ENCODE measurements around the gene SLC7A6OS. TPM values are rescaled to one million over a fixed set of nuclear protein-coding genes. Genes with fewer than 3 reads are reported as not detected.
A peak's percentile ranks its signal among the peaks of the same experiment; 100 is the strongest.

SLC7A6OS gene
- total RNA-seq, 2 experiments from 2014 or later, result 23.0 to 26.4 TPM

DNA sequence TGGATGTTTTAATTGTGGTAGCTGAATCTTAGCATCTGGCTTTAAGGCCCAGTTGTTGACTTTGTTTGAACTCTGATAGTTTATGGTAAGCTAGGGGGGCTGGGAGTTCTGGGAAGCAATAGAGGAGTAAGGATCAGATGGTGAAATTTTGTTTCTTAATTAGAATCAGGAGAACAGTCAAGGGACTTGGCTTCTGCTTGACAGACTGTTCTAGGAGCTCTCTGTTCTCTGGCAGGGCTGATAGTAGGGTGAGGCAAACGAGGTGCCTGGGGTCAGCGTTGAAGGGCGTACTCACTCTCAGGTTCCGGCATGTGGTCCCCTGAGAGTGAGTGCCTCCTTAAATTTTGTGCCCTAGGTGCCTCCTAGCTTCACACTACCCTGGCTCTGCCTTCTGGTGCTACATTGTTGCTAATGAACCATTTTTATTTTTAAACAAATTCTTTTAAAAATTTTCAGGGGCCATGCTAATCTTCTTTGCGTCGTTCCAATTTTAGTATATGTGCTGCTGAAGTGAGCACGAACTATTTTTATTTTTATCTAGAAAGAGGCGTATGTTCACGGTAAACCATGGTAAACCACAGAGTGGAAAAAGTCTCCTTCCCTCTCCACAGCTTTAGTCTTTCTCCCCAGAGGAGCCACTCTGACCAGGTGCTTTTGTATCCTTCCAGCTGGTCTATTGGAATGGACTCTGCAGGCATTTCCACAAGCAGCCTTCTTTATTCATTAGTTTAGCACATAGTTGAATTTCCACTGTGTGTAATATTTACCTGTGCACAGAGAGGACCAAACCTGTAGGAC, 26.7 kb downstream of the SLC7A6OS start:
- Mint-ChIP-seq H3K27ac (peak overlapping the region; percentile 92), H3K36me3 (ENCODE audit: low read depth) (peaks cover 64% of the 10 kb centered on the region), H3K4me3 (peak overlapping the region; percentile 58), H3K4me1 (ENCODE audit: low read depth) (peaks cover 97% of the 10 kb centered on the region), H3K9me3 (no peaks in the 10 kb centered on the region), H3K27me3 (ENCODE audit: low read depth) (no peaks in the 10 kb centered on the region)
- no peak for DNase-seq
- intact Hi-C loops (cut with micrococcal nuclease), result loop anchor here (1.0 to 2.0 kb wide), 2 partner anchors 9 to 45 kb away; no protein-coding TSS in a partner anchor
- CTCF ChIA-PET, result interaction anchor here (0.7 to 10.6 kb wide), 6 partner anchors 12 to 45 kb away, joined by 3 to 181 read pairs (median 4); partner anchors contain the start of gene SLC7A6

GRCh38 chr16:68283346-68283745, 27.4 kb downstream of the SLC7A6OS start:
- DNase-seq, result no peak
- CTCF ChIA-PET, result interaction anchor here (0.7 to 10.6 kb wide), 5 partner anchors 11 to 46 kb away, joined by 3 to 181 read pairs (median 6); partner anchors contain the start of gene SLC7A6
- H3K4me3 Mint-ChIP-seq, result peak overlapping the region; percentile 34
- H3K4me1 Mint-ChIP-seq (ENCODE audit: low read depth), result peaks cover 91% of the 10 kb centered on the region
- H3K27ac Mint-ChIP-seq, result peak overlapping the region; percentile 92
- H3K9me3 Mint-ChIP-seq, result no peaks in the 10 kb centered on the region
- intact Hi-C loops (cut with micrococcal nuclease), result no loop called here
- peaks cover 64% of the 10 kb centered on the region for H3K36me3 Mint-ChIP-seq (ENCODE audit: low read depth)
- no peaks in the 10 kb centered on the region for H3K27me3 Mint-ChIP-seq (ENCODE audit: low read depth)

DNA sequence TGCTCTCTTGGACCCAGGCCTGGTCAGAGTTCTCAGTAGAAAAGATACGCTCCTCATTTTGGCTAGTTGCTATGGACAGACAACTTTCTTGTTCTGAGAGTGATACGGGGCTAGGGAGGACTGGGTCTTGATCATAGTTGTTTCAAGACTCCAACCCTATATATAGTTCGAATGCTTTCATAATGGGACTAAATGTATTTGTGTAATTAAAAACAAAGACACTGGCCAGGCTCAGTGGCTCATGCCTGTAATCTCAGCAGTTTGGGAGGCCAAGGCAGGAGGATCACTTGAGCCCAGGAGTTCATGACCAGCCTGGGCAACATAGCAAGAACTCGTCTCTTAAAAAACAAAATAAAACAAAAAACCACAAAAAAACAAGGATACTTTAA, 28.7 kb downstream of the SLC7A6OS start:
- intact Hi-C loops (cut with micrococcal nuclease), result no loop called here
- CTCF ChIA-PET, result interaction anchor here (3.1 kb wide), 1 partner anchor 20 kb away, joined by 14 read pairs; no protein-coding TSS in a partner anchor
- H3K4me3 Mint-ChIP-seq, result no peak overlapping the region
- no peak for DNase-seq
- peaks cover 78% of the 10 kb centered on the region for H3K4me1 Mint-ChIP-seq (ENCODE audit: low read depth)
- H3K36me3 Mint-ChIP-seq (ENCODE audit: low read depth), result peaks cover 53% of the 10 kb centered on the region
- no peaks in the 10 kb centered on the region for H3K27me3 Mint-ChIP-seq (ENCODE audit: low read depth)
- H3K27ac Mint-ChIP-seq, result peak overlapping the region; percentile 92
- H3K9me3 Mint-ChIP-seq, result no peaks in the 10 kb centered on the region

DNA sequence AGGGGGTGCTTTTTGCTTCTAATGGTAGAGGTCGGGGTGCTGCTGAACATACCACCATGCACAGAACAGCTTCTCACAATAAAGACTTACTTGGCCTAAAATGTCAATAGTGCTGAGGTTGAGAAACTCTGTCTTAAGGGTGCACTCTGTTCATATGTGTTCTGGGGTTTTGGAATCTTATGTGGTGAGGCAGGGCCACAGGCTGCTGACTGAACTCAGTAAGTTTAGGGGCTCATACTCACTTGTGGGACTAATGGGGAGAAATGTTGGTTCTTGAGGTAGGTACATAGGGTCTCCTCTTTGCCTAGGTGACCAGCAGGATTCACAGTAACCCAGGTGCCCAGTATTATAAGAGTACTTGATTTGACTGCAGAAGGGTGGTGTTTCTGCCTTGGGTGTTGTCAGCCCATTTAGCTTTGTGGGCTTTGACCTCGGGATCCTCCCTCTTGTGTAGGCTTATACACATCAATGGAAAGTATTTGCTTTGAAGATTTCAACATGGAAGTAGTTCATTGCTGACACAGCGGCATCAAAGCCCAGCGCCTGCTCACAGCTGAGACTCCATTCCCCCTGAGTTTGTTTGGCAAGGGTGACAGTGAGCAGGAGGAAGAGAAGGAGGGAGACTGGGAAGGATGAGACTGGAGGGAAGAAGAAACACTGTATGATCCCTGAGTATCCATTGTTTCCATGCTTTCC, 29.2 kb downstream of the SLC7A6OS start:
- Mint-ChIP-seq H3K27me3 (ENCODE audit: low read depth) (no peaks in the 10 kb centered on the region), H3K4me3 (no peak overlapping the region), H3K36me3 (ENCODE audit: low read depth) (peaks cover 52% of the 10 kb centered on the region), H3K9me3 (no peaks in the 10 kb centered on the region), H3K27ac (peak overlapping the region; percentile 92), H3K4me1 (ENCODE audit: low read depth) (peaks cover 74% of the 10 kb centered on the region)
- peak; percentile 43 for DNase-seq
- intact Hi-C loops (cut with micrococcal nuclease), result no loop called here
- CTCF ChIA-PET, result interaction anchor here (1.0 to 3.1 kb wide), 3 partner anchors 12 to 30 kb away, joined by 3 to 14 read pairs (median 3); partner anchors contain the start of genes PRMT7 and SLC7A6OS

DNA sequence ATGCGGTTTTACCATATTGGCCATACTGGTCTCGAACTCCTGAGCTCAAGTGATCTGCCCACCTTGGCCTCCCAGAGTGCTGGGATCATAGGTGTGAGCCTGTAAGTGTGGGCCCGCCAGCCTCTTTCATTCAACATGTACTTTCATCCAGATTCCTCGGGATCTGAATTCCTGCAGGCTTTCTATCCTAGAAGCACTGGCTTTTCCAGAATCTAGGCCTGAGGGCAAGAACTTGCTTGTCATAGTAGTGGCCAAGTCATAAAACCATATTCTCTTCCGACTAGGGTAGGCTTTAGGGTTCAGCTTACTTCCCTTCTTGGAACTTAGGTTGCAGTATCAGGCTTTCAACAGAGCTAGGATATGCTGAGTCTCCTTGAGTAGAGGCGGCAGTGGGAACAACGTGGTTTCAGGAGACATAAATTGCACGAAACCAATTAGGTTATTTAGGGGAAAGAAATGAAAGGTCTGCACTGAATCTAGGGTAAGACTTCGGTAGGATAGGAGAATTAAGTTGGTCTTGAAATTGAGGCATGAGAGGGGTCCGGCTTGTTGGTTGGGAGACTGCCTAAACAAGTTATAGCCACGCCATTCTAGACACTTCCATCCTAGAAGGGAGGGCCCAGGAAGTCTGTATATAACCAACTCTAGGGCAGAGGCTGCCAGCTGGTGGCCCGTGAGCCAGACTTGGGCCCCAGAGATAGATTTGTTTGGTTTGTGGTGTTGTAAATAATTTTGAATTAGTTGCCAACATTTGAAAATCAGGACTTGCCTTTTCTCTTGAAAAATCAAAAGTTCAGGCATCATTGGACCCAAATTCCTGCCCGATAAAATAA, 30.8 kb downstream of the SLC7A6OS start:
- no peaks in the 10 kb centered on the region for H3K27me3 Mint-ChIP-seq (ENCODE audit: low read depth)
- intact Hi-C loops (cut with micrococcal nuclease), result loop anchor here (10.0 kb wide), 1 partner anchor 475 kb away; no protein-coding TSS in a partner anchor
- H3K4me1 Mint-ChIP-seq (ENCODE audit: low read depth), result peaks cover 74% of the 10 kb centered on the region
- H3K4me3 Mint-ChIP-seq, result no peak overlapping the region
- CTCF ChIA-PET, result interaction anchor here (0.6 to 3.1 kb wide), 5 partner anchors 9 to 50 kb away, joined by 3 to 14 read pairs (median 7); partner anchors contain the start of gene SLC7A6
- DNase-seq, result no peak
- no peaks in the 10 kb centered on the region for H3K9me3 Mint-ChIP-seq
- H3K27ac Mint-ChIP-seq, result peak overlapping the region; percentile 92
- H3K36me3 Mint-ChIP-seq (ENCODE audit: low read depth), result peaks cover 55% of the 10 kb centered on the region

DNA sequence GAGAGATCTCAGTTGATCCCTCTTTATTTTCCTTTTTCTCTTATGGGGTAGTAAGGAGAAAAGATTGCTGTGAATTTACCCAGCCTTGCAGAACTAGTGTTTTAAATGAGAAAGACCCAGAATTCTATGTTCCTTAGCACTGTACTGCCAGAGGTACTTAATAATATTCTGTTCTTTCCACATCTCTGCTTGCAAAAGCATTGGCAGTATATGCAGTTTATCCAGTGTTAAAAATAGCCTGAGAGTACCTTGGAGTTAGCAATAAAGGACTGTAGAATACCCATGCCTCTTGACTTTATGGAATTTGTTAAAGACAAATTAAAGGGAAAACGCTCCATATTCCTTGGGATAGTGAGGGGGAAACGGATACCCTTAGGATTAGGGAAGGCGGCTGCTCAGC, 34.5 kb downstream of the SLC7A6OS start:
- peaks cover 57% of the 10 kb centered on the region for H3K36me3 Mint-ChIP-seq (ENCODE audit: low read depth)
- H3K9me3 Mint-ChIP-seq, result no peaks in the 10 kb centered on the region
- no peaks in the 10 kb centered on the region for H3K27me3 Mint-ChIP-seq (ENCODE audit: low read depth)
- DNase-seq, result no peak
- CTCF ChIA-PET, result interaction anchor here (1.0 to 1.6 kb wide), 3 partner anchors 12 to 52 kb away, joined by 3 to 7 read pairs (median 5); partner anchors contain the start of gene SLC7A6
- intact Hi-C loops (cut with micrococcal nuclease), result loop anchor here (10.0 kb wide), 1 partner anchor 479 kb away; no protein-coding TSS in a partner anchor
- peak overlapping the region; percentile 52 for H3K4me3 Mint-ChIP-seq
- peaks cover 74% of the 10 kb centered on the region for H3K4me1 Mint-ChIP-seq (ENCODE audit: low read depth)
- peak overlapping the region; percentile 99 for H3K27ac Mint-ChIP-seq

DNA sequence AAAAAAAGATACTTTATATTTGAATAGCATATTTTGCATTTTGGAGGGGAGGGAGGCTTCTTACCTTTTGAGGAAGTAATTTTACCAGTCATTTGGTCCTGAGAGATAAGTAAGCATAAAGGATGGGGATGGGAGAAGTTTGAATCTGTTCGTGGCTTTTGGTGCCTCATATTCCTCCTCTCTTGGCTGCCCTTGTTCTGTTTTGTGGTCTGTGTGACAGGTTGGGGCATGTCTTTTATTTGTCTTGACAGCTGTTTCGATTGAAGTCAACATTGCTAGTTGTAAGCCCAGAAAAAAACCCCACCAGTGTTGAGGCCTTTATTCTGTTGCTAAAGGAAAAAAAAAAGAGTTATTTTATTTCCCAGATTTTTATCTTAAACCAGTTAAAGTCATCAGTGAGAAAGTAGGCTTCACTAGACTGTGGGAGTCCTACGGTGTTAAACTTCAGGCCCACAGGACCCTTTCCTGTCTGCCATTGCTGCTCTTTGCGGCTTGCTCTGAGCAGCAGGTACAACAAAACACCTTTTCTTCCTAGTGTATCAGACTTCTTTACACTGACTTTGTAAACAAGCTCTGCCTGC, 35.0 kb downstream of the SLC7A6OS start:
- CTCF ChIA-PET, result interaction anchor here (0.8 to 1.6 kb wide), 2 partner anchors 14 to 53 kb away, joined by 5 to 7 read pairs; no protein-coding TSS in a partner anchor
- H3K27me3 Mint-ChIP-seq (ENCODE audit: low read depth), result no peaks in the 10 kb centered on the region
- intact Hi-C loops (cut with micrococcal nuclease), result loop anchor here (1.0 to 10.0 kb wide), 4 partner anchors 9 to 479 kb away; partner anchors contain the start of gene SLC7A6OS
- peak overlapping the region; percentile 99 for H3K27ac Mint-ChIP-seq
- peaks cover 58% of the 10 kb centered on the region for H3K36me3 Mint-ChIP-seq (ENCODE audit: low read depth)
- peak overlapping the region; percentile 52 for H3K4me3 Mint-ChIP-seq
- peaks cover 74% of the 10 kb centered on the region for H3K4me1 Mint-ChIP-seq (ENCODE audit: low read depth)
- H3K9me3 Mint-ChIP-seq, result no peaks in the 10 kb centered on the region
- DNase-seq, result peak; percentile 78

DNA sequence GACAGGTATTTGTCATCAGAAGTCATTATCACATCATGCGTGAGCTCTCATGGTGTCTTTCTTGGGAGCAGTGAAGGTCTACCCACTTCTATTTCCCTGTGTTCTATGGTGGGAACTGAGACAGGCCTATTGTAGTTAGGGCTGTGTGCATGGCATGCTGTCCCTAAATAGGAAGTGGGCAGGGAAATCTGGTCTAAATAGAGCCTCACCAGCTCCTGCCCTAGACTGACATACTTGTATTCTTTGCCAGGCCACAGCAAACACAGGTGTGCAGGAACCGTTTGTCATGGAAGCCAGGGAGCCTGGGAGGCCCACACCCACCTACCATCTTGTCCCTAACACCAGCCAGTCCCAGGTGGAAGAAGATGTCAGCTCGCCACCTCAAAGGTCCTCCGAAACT, 36.3 kb downstream of the SLC7A6OS start:
- CTCF ChIA-PET, result interaction anchor here (0.7 to 5.9 kb wide), 6 partner anchors 10 to 55 kb away, joined by 3 to 41 read pairs (median 7); partner anchors contain the start of gene SLC7A6
- H3K27ac Mint-ChIP-seq, result peak overlapping the region; percentile 99
- intact Hi-C loops (cut with micrococcal nuclease), result loop anchor here (10.0 kb wide), 1 partner anchor 480 kb away; no protein-coding TSS in a partner anchor
- peaks cover 51% of the 10 kb centered on the region for H3K36me3 Mint-ChIP-seq (ENCODE audit: low read depth)
- peak overlapping the region; percentile 19 for H3K4me3 Mint-ChIP-seq
- H3K9me3 Mint-ChIP-seq, result no peaks in the 10 kb centered on the region
- peaks cover 75% of the 10 kb centered on the region for H3K4me1 Mint-ChIP-seq (ENCODE audit: low read depth)
- DNase-seq, result no peak
- H3K27me3 Mint-ChIP-seq (ENCODE audit: low read depth), result no peaks in the 10 kb centered on the region

GRCh38 chr16:68273896-68274295, 36.9 kb downstream of the SLC7A6OS start:
- peaks cover 50% of the 10 kb centered on the region for H3K36me3 Mint-ChIP-seq (ENCODE audit: low read depth)
- no peaks in the 10 kb centered on the region for H3K9me3 Mint-ChIP-seq
- H3K27me3 Mint-ChIP-seq (ENCODE audit: low read depth), result no peaks in the 10 kb centered on the region
- H3K4me3 Mint-ChIP-seq, result peak overlapping the region; percentile 19
- H3K27ac Mint-ChIP-seq, result peak overlapping the region; percentile 99
- CTCF ChIA-PET, result interaction anchor here (0.7 to 5.9 kb wide), 6 partner anchors 10 to 55 kb away, joined by 3 to 41 read pairs (median 7); partner anchors contain the start of gene SLC7A6
- intact Hi-C loops (cut with micrococcal nuclease), result loop anchor here (10.0 kb wide), 1 partner anchor 481 kb away; no protein-coding TSS in a partner anchor
- H3K4me1 Mint-ChIP-seq (ENCODE audit: low read depth), result peaks cover 77% of the 10 kb centered on the region
- DNase-seq, result peak; percentile 60

- CTCF ChIA-PET, result interaction anchor here (1.0 to 5.9 kb wide), 9 partner anchors 9 to 56 kb away, joined by 3 to 41 read pairs (median 6); partner anchors contain the start of genes PRMT7, SLC7A6 and SLC7A6OS
- Mint-ChIP-seq H3K27me3 (ENCODE audit: low read depth) (no peaks in the 10 kb centered on the region), H3K27ac (peak overlapping the region; percentile 99), H3K4me3 (peak overlapping the region; percentile 65), H3K9me3 (no peaks in the 10 kb centered on the region), H3K4me1 (ENCODE audit: low read depth) (peaks cover 80% of the 10 kb centered on the region), H3K36me3 (ENCODE audit: low read depth) (peaks cover 50% of the 10 kb centered on the region)
- intact Hi-C loops (cut with micrococcal nuclease), result loop anchor here (10.0 kb wide), 1 partner anchor 481 kb away; no protein-coding TSS in a partner anchor
- no peak for DNase-seq
These were observed 37.3 kb downstream of the SLC7A6OS start for GRCh38 chr16:68273459-68273858.

All from activated naive CD4-positive, alpha-beta T cell treated with anti-CD3 and anti-CD28 coated beads for 36 hours (primary cell).